B cell (primary cell): ENCODE measurements around the gene STAG2. TPM values are rescaled to one million over a fixed set of nuclear protein-coding genes. Genes with fewer than 3 reads are reported as not detected.

Source experiments
- ATAC-seq: fragments of 200-7000 bp; cut with Tn5 transposase; one replicate; pipeline ENCODE4 v1.10.0; 2021; ENCODE audit warnings: low read depth, mild to moderate bottlenecking, moderate number of reproducible peaks, moderate library complexity
- CTCF ChIA-PET: fragments of 350-600 bp; sonication (Branson Sonifier 250); formaldehyde crosslinking; loops from one replicate; lab custom pipeline; 2021; ENCODE audit warnings: antibody characterized with exemption, inconsistent platforms; lab: Charles Lee
- POLR2A ChIA-PET: fragments of 350-600 bp; sonication (Branson Sonifier 250); formaldehyde crosslinking; loops from one replicate; lab custom pipeline; 2021; ENCODE audit warnings: antibody characterized with exemption; lab: Charles Lee
- DNase-seq: peaks from one replicate; pipeline ENCODE4 v3.0.0; 2013
- H2AFZ ChIP-seq: 2 replicates; pipeline ENCODE4 v1.6.1; 2012; ENCODE audit warnings: mild to moderate bottlenecking, low read depth, low read length; ENCODE audit not compliant: insufficient read depth, poor library complexity, severe bottlenecking
- H3K27ac ChIP-seq, 2 donors: 1 replicate in 1 of 2; 2 replicates in 1 of 2; pipeline ENCODE4 v1.5.1; 2012 to 2013; ENCODE audit warnings: low read length in 2 of 2, mild to moderate bottlenecking in 2 of 2, moderate library complexity in 1 of 2
- H3K27me3 ChIP-seq, 4 experiments: fragments of 200-600 bp in 1 of 4; sonication (generic) in 1 of 4; replicated peaks in 1 of 4; 1 replicate in 2 of 4; 2 replicates in 2 of 4; pipeline versions ENCODE4 v1.6.1 to v1.7.0; 2013 to 2016; ENCODE audit warnings: low read length in 3 of 4, mild to moderate bottlenecking in 2 of 4, mixed read lengths in 1 of 4, moderate library complexity in 1 of 4; ENCODE audit not compliant: insufficient read depth in 4 of 4, control insufficient read depth in 3 of 4; ENCODE audit errors: control extremely low read depth in 1 of 4
- H3K36me3 ChIP-seq, 2 experiments: replicated peaks in 1 of 2; 1 replicate in 1 of 2; 2 replicates in 1 of 2; pipeline versions ENCODE4 v1.6.1 to v1.7.1; 2013; ENCODE audit warnings: low read length in 1 of 2; ENCODE audit not compliant: insufficient read depth in 2 of 2, control insufficient read depth in 1 of 2; ENCODE audit errors: control extremely low read depth in 1 of 2, extremely low read depth in 1 of 2
- H3K4me1 ChIP-seq, 2 donors: fragments of 200-600 bp in 1 of 2; sonication (generic) in 1 of 2; 1 replicate in 1 of 2; 2 replicates in 1 of 2; pipeline versions ENCODE4 v1.5.1 to v1.6.1; 2013 to 2017; ENCODE audit warnings: low read length in 2 of 2; ENCODE audit not compliant: control insufficient read depth in 2 of 2, insufficient read depth in 2 of 2
- H3K4me2 ChIP-seq: replicated peaks from 2 replicates; pipeline ENCODE3; 2012; ENCODE audit warnings: mild to moderate bottlenecking, low read depth, low read length; ENCODE audit not compliant: poor library complexity, severe bottlenecking
- H3K4me3 ChIP-seq, 5 experiments: fragments of 200-600 bp in 1 of 5; sonication (generic) in 1 of 5; 1 replicate in 3 of 5; 2 replicates in 2 of 5; pipeline versions ENCODE4 v1.5.1 to v1.7.0; 2011 to 2016; ENCODE audit warnings: low read length in 4 of 5, mild to moderate bottlenecking in 4 of 5, low read depth in 2 of 5, control low read depth in 1 of 5, moderate library complexity in 1 of 5; ENCODE audit not compliant: insufficient read depth in 1 of 5; ENCODE audit errors: control extremely low read depth in 1 of 5, extremely low read depth in 1 of 5
- H3K79me2 ChIP-seq: fragments of 200-600 bp; sonication (generic); one replicate; pipeline ENCODE4 v1.6.0; 2016; ENCODE audit warnings: low read length; ENCODE audit not compliant: control insufficient read depth, insufficient read depth
- H3K9ac ChIP-seq: fragments of 200-600 bp; sonication (generic); 2 replicates; pipeline ENCODE4 v1.6.1; 2017; ENCODE audit warnings: mild to moderate bottlenecking, low read length, moderate library complexity
- H3K9me3 ChIP-seq, 3 donors: one replicate each; pipeline versions ENCODE4 v1.6.1 to v1.7.1; 2013; ENCODE audit warnings: low read length in 2 of 3; ENCODE audit not compliant: control insufficient read depth in 2 of 3, insufficient read depth in 1 of 3; ENCODE audit errors: control extremely low read depth in 1 of 3
- H4K20me1 ChIP-seq: 2 replicates; pipeline ENCODE4 v1.6.0; 2012; ENCODE audit warnings: mild to moderate bottlenecking, low read length; ENCODE audit not compliant: insufficient read depth, control insufficient read depth, poor library complexity, severe bottlenecking
- H3K27ac Mint-ChIP-seq: one replicate; pipeline ENCODE4 v1.8.0; 2021; ENCODE audit warnings: mixed read lengths
- H3K27me3 Mint-ChIP-seq: one replicate; pipeline ENCODE4 v1.8.0; 2021; ENCODE audit warnings: mixed read lengths
- H3K4me1 Mint-ChIP-seq: one replicate; pipeline ENCODE4 v1.8.0; 2021; ENCODE audit warnings: mixed read lengths
- H3K4me3 Mint-ChIP-seq: one replicate; pipeline ENCODE4 v1.8.0; 2021; ENCODE audit warnings: mixed read lengths
- H3K9me3 Mint-ChIP-seq: one replicate; pipeline ENCODE4 v1.8.0; 2022; ENCODE audit warnings: mixed read lengths; ENCODE audit not compliant: insufficient read depth
- CTCF ChIP-seq: fragments of 200-600 bp; IDR thresholded peaks from one replicate; pipeline ENCODE4 v1.8.0; 2022; ENCODE audit warnings: antibody characterized with exemption, mild to moderate bottlenecking
- EZH2 ChIP-seq: IDR thresholded peaks from 2 replicates; pipeline ENCODE4 v1.6.1; 2012; ENCODE audit warnings: borderline replicate concordance, low read depth, mild to moderate bottlenecking, moderate library complexity, low read length; ENCODE audit not compliant: insufficient read depth, poor library complexity, severe bottlenecking
- whole genome bisulfite sequencing: methylation state at CpG from one replicate; pipeline ENCODE4 v1.1.5; 2013; ENCODE audit warnings: missing lambda C conversion rate; ENCODE audit not compliant: insufficient coverage; 5-methylcytosine and 5-hydroxymethylcytosine counted together
- intact Hi-C: fragments of 100-400 bp; cut with micrococcal nuclease; formaldehyde crosslinking; loops from one replicate; pipeline ENCODE4 v1.10.0; 2022
- polyA plus RNA-seq: library from polyadenylated mRNA; depleted of rRNA; stranded (reverse); fragments of >200 nt; gene quantifications from 2 replicates; pipeline ENCODE4 v1.2.3, GENCODE V29; 2012
- total RNA-seq, 2 donors: library from RNA; stranded (reverse); fragments of 120-200 nt in 1 of 2; gene quantifications; 1 replicate in 1 of 2; 2 replicates in 1 of 2; pipeline versions ENCODE4 v1.2.3 to v1.2.4, GENCODE V29; 2013 to 2022

STAG2 gene
- total and polyA plus RNA-seq, 2 donors (not counting 1 experiment from before 2014, with no cell fraction given) = 15.3 to 117 TPM

GRCh38 chrX:123988423-123989111 is 27.1 kb downstream of the STAG2 start:
- H3K27me3 ChIP-seq = no peaks in the 10 kb centered on the region

More at GRCh38 chrX:123988423-123989111, 27.1 kb downstream of the STAG2 start:
- H3K4me1 Mint-ChIP-seq = peaks cover 51% of the 10 kb centered on the region
- WGBS = no CpG with 5 or more reads among the region's 1 CpG
- Histone ChIP-seq H3K9me3 (peaks cover 0 to 3% (median 0%) of the 10 kb centered on the region in 3 donors), H4K20me1 (peaks cover 6% of the 10 kb centered on the region), H2AFZ (no peak overlapping the region), H3K4me1 (peaks cover 3 to 8% of the 10 kb centered on the region in 2 donors), H3K27ac (peak overlapping the region in 1 of 2 donors; percentile 16), H3K79me2 (peaks cover 88% of the 10 kb centered on the region), H3K36me3 (peaks cover 0 to 2% of the 10 kb centered on the region in 2 experiments), H3K4me3 (no peak overlapping the region), H3K4me2 (no peak overlapping the region), H3K9ac (no peak overlapping the region)
- TF ChIP-seq CTCF = no peak
- TF ChIP-seq EZH2 = no peak
- CTCF ChIA-PET = no interaction called here
- no peaks in the 10 kb centered on the region for H3K27me3 Mint-ChIP-seq
- POLR2A ChIA-PET = no interaction called here
- no peak for ATAC-seq
- DNase-seq = no peak
- peak overlapping the region; percentile 26 for H3K4me3 Mint-ChIP-seq
- intact Hi-C loops = no loop called here
- no peaks in the 10 kb centered on the region for H3K9me3 Mint-ChIP-seq
- H3K27ac Mint-ChIP-seq = no peak overlapping the region
